GM19239 (cell line): ENCODE results near the gene VAMP8.
"Not testable (repeated sequence)": the region's sequence is repeated elsewhere in the genome, so short reads cannot be mapped to it uniquely, and the experiment has no call there.

Source experiments
- DNase-seq: peaks from one replicate; pipeline ENCODE4 v3.0.0; 2011; ENCODE audit warnings: low spot score; ENCODE audit not compliant: insufficient read length
- FAIRE-seq: peaks from 2 replicates; lab custom pipeline; 2011; peaks lifted over from hg19 to GRCh38; lab: Jason Lieb, UNC

Gene VAMP8

DNA sequence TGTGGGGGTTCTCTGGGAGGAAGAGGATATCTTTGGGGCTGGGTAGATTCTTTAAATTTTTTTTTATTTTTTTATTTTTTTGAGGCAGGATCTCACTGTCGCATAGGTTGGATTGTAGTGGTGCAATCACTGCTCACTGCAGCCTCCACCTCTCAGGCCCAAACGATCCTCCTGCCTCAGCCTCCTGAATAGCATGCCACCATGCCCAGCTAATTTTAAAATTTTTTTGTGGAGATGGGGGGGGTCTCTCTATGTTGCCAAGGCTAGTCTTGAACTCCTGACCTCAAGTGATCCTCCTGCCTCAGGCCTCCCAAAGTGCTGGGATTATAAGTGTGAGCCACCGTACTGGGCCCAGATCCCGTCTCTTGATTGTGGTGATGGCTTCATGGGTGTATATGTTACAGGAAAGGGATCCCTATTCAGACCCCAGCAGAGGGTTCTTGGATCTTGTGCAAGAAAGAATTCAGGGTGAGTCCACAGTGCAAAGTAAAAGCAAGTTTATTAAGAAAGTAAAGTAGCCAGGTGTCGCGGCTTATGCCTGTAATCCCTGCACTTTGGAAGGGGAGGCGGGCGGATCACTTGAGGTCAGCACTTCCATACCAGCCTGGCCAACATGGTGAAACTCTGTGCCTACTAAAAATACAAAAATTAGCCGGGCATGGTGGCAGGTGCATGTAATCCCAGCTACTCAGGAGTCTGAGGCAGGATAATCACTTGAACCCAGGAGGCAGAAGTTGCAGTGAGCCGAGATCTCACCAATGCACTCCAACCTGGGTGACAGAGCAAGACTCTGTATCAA lies 36.5 kb downstream of the VAMP8 start:
- DNase-seq (no peak), FAIRE-seq (no peak)

GRCh38 chr2:85614757-85615156 lies 37.4 kb downstream of the VAMP8 start:
- DNase-seq, FAIRE-seq: not testable (repeated sequence)

GRCh38 chr2:85615413-85615728 lies 38.0 kb downstream of the VAMP8 start:
- no peak for DNase-seq
- FAIRE-seq = no peak

- DNase-seq, FAIRE-seq: not testable (repeated sequence)
Measured at GRCh38 chr2:85617723-85618122, 40.3 kb downstream of the VAMP8 start.

DNA sequence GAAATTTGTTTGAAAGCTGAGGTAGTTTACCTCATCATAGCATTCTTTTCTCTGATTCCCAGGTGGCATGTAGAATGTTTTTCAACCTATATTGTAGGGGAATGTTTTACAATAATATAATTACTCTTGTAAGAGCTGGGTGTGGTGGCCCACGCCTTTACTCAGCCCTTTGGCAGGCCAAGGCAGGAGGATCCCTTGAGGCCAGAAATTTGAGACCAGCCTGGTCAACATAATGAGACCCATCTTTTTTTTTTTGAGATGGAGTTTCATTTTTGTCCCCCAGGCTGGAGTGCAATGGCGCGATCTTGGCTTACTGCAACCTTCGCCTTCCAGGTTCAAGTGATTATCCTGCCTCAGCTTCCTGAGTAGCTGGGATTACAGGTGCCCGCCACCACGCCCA lies 42.2 kb downstream of the VAMP8 start:
- no peak for DNase-seq
- FAIRE-seq = no peak

GRCh38 chr2:85621338-85621737 lies 44.0 kb downstream of the VAMP8 start:
- DNase-seq (no peak), FAIRE-seq (no peak)

- FAIRE-seq = no peak
Measured at GRCh38 chr2:85623991-85624390, 46.6 kb downstream of the VAMP8 start.

GRCh38 chr2:85628658-85629057 lies 51.3 kb downstream of the VAMP8 start:
- no peak for FAIRE-seq
- no peak for DNase-seq

More at GRCh38 chr2:85623991-85624390, 46.6 kb downstream of the VAMP8 start:
- DNase-seq = no peak

- no peak for DNase-seq
- no peak for FAIRE-seq
Measured at GRCh38 chr2:85631316-85631715, 53.9 kb downstream of the VAMP8 start.
